ENCODE data around the gene NIM1K.

DNA sequence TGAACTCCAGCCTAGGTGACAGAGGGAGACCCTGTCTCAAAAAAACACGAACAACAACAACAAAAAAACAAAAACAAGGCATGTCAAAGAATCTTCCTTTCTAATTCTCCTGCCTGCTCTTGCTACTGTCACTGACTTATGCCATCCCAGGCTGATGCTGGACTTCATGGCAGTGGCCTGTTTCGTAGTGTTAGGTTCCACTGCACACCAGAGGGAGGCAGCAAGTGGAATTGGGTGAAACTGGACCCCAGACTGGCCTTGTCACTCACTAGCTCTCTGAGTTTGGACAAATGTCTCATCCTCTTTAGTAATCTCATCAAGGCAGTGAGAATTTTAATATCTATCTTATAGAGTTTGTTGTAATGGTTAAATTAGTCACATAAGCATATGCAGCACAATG, 12.9 kb downstream of the NIM1K start:
- no peak for TF ChIP-seq CTCF (conservative IDR thresholded peaks at IDR 0.05 in 1 of 2, IDR thresholded peaks at IDR 0.05 in 1 of 2; ENCODE audit: low read depth in 1 of 2, low read length in 2 of 2)
- TF ChIP-seq EZH2 (IDR thresholded peaks at IDR 0.05; ENCODE audit: low read length, missing control alignments): no peak

Data from fibroblast of lung (primary cell).